HEK293T (cell line): Measurements from ENCODE around the gene CMTM1.

ENCODE experiments used
- ELF4 ChIP-seq: fragments of 450-650 bp; IDR thresholded peaks from 2 replicates; pipeline ENCODE4 v1.6.1; 2017; ENCODE audit warnings: antibody characterized with exemption
- FOXA1 ChIP-seq: fragments of 450-650 bp; IDR thresholded peaks from 2 replicates; pipeline ENCODE4 v1.6.1; 2016; ENCODE audit warnings: mild to moderate bottlenecking
- FOXK2 ChIP-seq: fragments of 450-650 bp; IDR thresholded peaks from 2 replicates; pipeline ENCODE4 v1.6.1; 2016; ENCODE audit warnings: mild to moderate bottlenecking
- HDGF ChIP-seq: fragments of 450-650 bp; IDR thresholded peaks from 2 replicates; pipeline ENCODE4 v1.6.1; 2017; ENCODE audit warnings: antibody characterized with exemption, borderline replicate concordance
- LEF1 ChIP-seq: fragments of 450-650 bp; IDR thresholded peaks from 2 replicates; pipeline ENCODE4 v1.6.1; 2017; ENCODE audit warnings: mild to moderate bottlenecking, borderline replicate concordance
- SP1 ChIP-seq: fragments of 450-650 bp; IDR thresholded peaks from 2 replicates; pipeline ENCODE4 v1.6.1; 2017
- SUZ12 ChIP-seq: fragments of 450-650 bp; IDR thresholded peaks from 2 replicates; pipeline ENCODE4 v1.6.1; 2016; ENCODE audit warnings: mild to moderate bottlenecking
- TARDBP ChIP-seq: fragments of 450-650 bp; IDR thresholded peaks from 2 replicates; pipeline ENCODE4 v1.6.1; 2016
- ZNF384 ChIP-seq: fragments of 450-650 bp; IDR thresholded peaks from 2 replicates; pipeline ENCODE4 v1.6.1; 2016

DNA sequence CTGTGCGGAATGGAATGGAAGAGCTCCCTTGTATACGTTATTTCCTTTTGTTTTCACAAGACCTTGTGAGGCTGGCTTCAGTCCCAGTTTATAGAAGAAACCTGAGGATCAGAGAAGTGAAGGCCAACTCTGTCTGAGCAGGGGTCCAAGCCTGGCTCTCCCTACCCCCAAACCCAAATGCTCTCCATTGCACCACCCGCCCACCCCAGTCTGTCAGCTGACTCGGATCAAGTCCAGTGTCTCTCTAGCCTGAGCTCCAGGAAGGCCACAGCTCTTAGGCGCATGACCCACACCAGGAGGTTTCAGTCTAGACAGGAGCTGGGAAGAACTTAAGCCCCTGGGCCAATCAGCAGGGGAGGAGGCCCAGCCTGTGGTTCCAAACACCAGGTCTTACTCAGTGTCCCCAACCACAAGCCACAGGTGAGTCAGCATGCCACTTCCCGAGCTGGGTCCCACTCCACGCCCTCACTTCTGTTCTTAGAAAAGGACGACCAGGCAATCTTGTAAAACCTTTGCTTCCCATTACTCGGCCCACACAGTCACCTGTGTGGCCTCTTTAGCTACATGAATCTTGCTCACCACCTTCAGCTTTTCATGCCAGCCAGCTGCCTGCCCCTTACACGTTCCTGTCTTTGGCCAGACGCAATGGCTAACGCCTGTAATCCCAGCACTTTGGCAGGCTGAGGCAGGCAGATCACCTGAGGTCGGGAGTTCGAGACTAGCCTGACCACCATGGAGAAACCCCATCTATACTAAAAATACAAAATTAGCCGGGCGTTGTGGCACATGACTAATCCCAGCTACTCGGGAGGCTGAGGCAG, 44.1 kb upstream of the CMTM1 start:
- TF ChIP-seq FOXK2 (no peak), SUZ12 (no peak), HDGF (no peak), FOXA1 (no peak), SP1 (no peak), ZNF384 (no peak), TARDBP (no peak), ELF4 (no peak), LEF1 (no peak)
